Hindlimb muscle (tissue), 1 donor: ENCODE measurements around the gene KIF3B. TPM values are rescaled to one million over a fixed set of nuclear protein-coding genes. Genes with fewer than 3 reads are reported as not detected.
"Not testable (repeated sequence)": the region's sequence is repeated elsewhere in the genome, so short reads cannot be mapped to it uniquely, and the experiment has no call there.

Source experiments
- DNase-seq: peaks from one replicate; pipeline ENCODE4 v3.0.0-alpha.2; 2013
- polyA plus RNA-seq: library from polyadenylated mRNA; unstranded; fragments of 120-200 nt; gene quantifications from one replicate; pipeline ENCODE4 v1.2.1, GENCODE V29; 2013; ENCODE audit not compliant: insufficient read length

Gene KIF3B
- polyA plus RNA-seq, 1 donor, result 11.0 TPM

GRCh38 chr20:32249030-32249738 is 28.3 kb upstream of the KIF3B start:
- DNase-seq, result no peak

- no peak for DNase-seq
Observed at GRCh38 chr20:32251470-32251869, 26.0 kb upstream of the KIF3B start.

GRCh38 chr20:32252189-32252588 is 25.3 kb upstream of the KIF3B start:
- DNase-seq, result no peak

- DNase-seq, result not testable (repeated sequence)
Observed at GRCh38 chr20:32260973-32261372, 16.5 kb upstream of the KIF3B start.

GRCh38 chr20:32261644-32262043 is 15.8 kb upstream of the KIF3B start:
- DNase-seq, result no peak

GRCh38 chr20:32263398-32263954 is 14.0 kb upstream of the KIF3B start:
- no peak for DNase-seq

GRCh38 chr20:32271620-32272019 is 5.8 kb upstream of the KIF3B start:
- DNase-seq, result no peak

- no peak for DNase-seq
Observed at GRCh38 chr20:32274359-32274758, 3.1 kb upstream of the KIF3B start.

- DNase-seq, result not testable (repeated sequence)
Observed at GRCh38 chr20:32275163-32275562, 2.3 kb upstream of the KIF3B start.

- no peak for DNase-seq
Observed at GRCh38 chr20:32278199-32278643, 770 bp downstream of the KIF3B start.

- DNase-seq, result no peak
Observed at GRCh38 chr20:32281711-32282110, 4.3 kb downstream of the KIF3B start.

GRCh38 chr20:32282461-32282860 is 5.0 kb downstream of the KIF3B start:
- peak; percentile 22 for DNase-seq

- DNase-seq, result no peak
Observed at GRCh38 chr20:32285082-32285620, 7.7 kb downstream of the KIF3B start.

- no peak for DNase-seq
Observed at GRCh38 chr20:32285621-32286371, 8.3 kb downstream of the KIF3B start.

- DNase-seq, result no peak
Observed at GRCh38 chr20:32287231-32287638, 9.8 kb downstream of the KIF3B start.

- DNase-seq, result no peak
Observed at GRCh38 chr20:32288225-32288849, 10.9 kb downstream of the KIF3B start.

GRCh38 chr20:32289299-32289660 is 11.8 kb downstream of the KIF3B start:
- DNase-seq, result not testable (repeated sequence)

GRCh38 chr20:32289661-32290431 is 12.4 kb downstream of the KIF3B start:
- no peak for DNase-seq

- DNase-seq, result no peak
Observed at GRCh38 chr20:32291166-32291565, 13.7 kb downstream of the KIF3B start.

GRCh38 chr20:32292548-32292947 is 15.1 kb downstream of the KIF3B start:
- DNase-seq, result no peak

GRCh38 chr20:32294071-32294470 is 16.6 kb downstream of the KIF3B start:
- DNase-seq, result no peak

GRCh38 chr20:32296412-32296811 is 19.0 kb downstream of the KIF3B start:
- no peak for DNase-seq
